ENCODE data around the gene ZBTB9.

- no peak for TF ChIP-seq CTCF (IDR thresholded peaks at IDR 0.05)
- TF ChIP-seq ZNF121 (CRISPR knock-in tag; IDR thresholded peaks at IDR 0.05): no peak
- no peak for TF ChIP-seq ZNF232 (CRISPR knock-in tag; IDR thresholded peaks at IDR 0.05)
- no peak for TF ChIP-seq SOX15 (CRISPR knock-in tag; IDR thresholded peaks at IDR 0.05)
- TF ChIP-seq E2F5 (CRISPR knock-in tag; IDR thresholded peaks at IDR 0.05): no peak
- no peak for TF ChIP-seq IRF2 (CRISPR knock-in tag; IDR thresholded peaks at IDR 0.05; ENCODE audit: borderline replicate concordance, low read depth)
- no peak for TF ChIP-seq FOXP4 (CRISPR knock-in tag; IDR thresholded peaks at IDR 0.05)
- TF ChIP-seq ERG (CRISPR knock-in tag; IDR thresholded peaks at IDR 0.05): no peak
These were observed 14.3 kb upstream of the ZBTB9 start for GRCh38 chr6:33439956-33440648.

Data from WTC11 (cell line).